Caco-2 (cell line): ENCODE results near the gene GSK3B. TPM values are rescaled to one million over a fixed set of nuclear protein-coding genes. Genes with fewer than 3 reads are reported as not detected.
"Not testable (repeated sequence)": the region's sequence is repeated elsewhere in the genome, so short reads cannot be mapped to it uniquely, and the experiment has no call there.

ENCODE experiments used
- BruUV-seq: library from RNA; stranded (reverse); fragments of 400-500 nt; replicated peaks from 2 replicates; lab custom pipeline; 2021; lab: Mats Ljungman, UMichigan
- CTCF ChIA-PET: fragments of 300-600 bp; sonication (Branson Sonifier 250); formaldehyde crosslinking; loops from one replicate; lab custom pipeline; 2022; ENCODE audit warnings: antibody characterized with exemption; lab: Charles Lee
- POLR2A ChIA-PET: fragments of 300-600 bp; sonication (Branson Sonifier 250); formaldehyde crosslinking; loops from one replicate; lab custom pipeline; 2022; ENCODE audit warnings: antibody characterized with exemption; lab: Charles Lee
- DNase-seq, 2 experiments: peaks; one replicate each; pipeline versions ENCODE4 v3.0.0 to v3.0.0-alpha.2; 2020 to 2022
- H3K27me3 ChIP-seq: replicated peaks from 2 replicates; pipeline ENCODE4 v1.6.0; 2011; ENCODE audit warnings: low read length; ENCODE audit not compliant: control insufficient read depth, insufficient read depth
- H3K36me3 ChIP-seq: 2 replicates; pipeline ENCODE4 v1.5.1; 2011; ENCODE audit warnings: low read length; ENCODE audit not compliant: control insufficient read depth, insufficient read depth
- H3K4me1 ChIP-seq: fragments of 250-450 bp; sonication (Bioruptor Pico); 2 replicates; pipeline ENCODE4 v1.5.1; 2020; ENCODE audit warnings: mild to moderate bottlenecking
- H3K4me3 ChIP-seq: 2 replicates; pipeline ENCODE4 v1.5.1; 2011; ENCODE audit warnings: low read depth, mild to moderate bottlenecking, control low read depth, low read length
- H3K9me3 ChIP-seq: fragments of 250-450 bp; sonication (Bioruptor Pico); 2 replicates; pipeline ENCODE4 v1.5.1; 2020; ENCODE audit warnings: mild to moderate bottlenecking, moderate library complexity
- H3K27ac Mint-ChIP-seq: one replicate; pipeline ENCODE4 v1.8.0; 2022; ENCODE audit warnings: mixed read lengths; ENCODE audit not compliant: unreplicated experiment
- H3K27me3 Mint-ChIP-seq: one replicate; pipeline ENCODE4 v1.8.0; 2022; ENCODE audit warnings: mixed read lengths; ENCODE audit not compliant: insufficient read depth, unreplicated experiment
- H3K36me3 Mint-ChIP-seq: one replicate; pipeline ENCODE4 v1.8.0; 2022; ENCODE audit warnings: mild to moderate bottlenecking, mixed read lengths; ENCODE audit not compliant: insufficient read depth, unreplicated experiment
- H3K4me1 Mint-ChIP-seq: one replicate; pipeline ENCODE4 v1.8.0; 2022; ENCODE audit warnings: low read depth, mixed read lengths; ENCODE audit not compliant: unreplicated experiment
- H3K4me3 Mint-ChIP-seq: one replicate; pipeline ENCODE4 v1.8.0; 2022; ENCODE audit warnings: mild to moderate bottlenecking, moderate library complexity, mixed read lengths; ENCODE audit not compliant: unreplicated experiment
- H3K9me3 Mint-ChIP-seq: one replicate; pipeline ENCODE4 v1.8.0; 2022; ENCODE audit warnings: mixed read lengths; ENCODE audit not compliant: unreplicated experiment
- intact Hi-C: fragments of 100-400 bp; cut with micrococcal nuclease; formaldehyde crosslinking; loops from one replicate; pipeline ENCODE4 v1.10.0; 2022; ENCODE audit not compliant: unreplicated experiment
- total RNA-seq: library from RNA; stranded (reverse); gene quantifications from 2 replicates; pipeline ENCODE4 v1.2.3, GENCODE V29; 2022
- TF ChIP-seq, protein P1 (sequence below), 2 experiments: fragments of 200-600 bp in 1 of 2; IDR thresholded peaks; 1 replicate in 1 of 2; 2 replicates in 1 of 2; pipeline versions ENCODE4 v1.5.1 to v1.8.0; 2011 to 2022; ENCODE audit warnings: antibody characterized with exemption in 1 of 2, control low read depth in 1 of 2, inconsistent platforms in 1 of 2, low read depth in 1 of 2, low read length in 1 of 2, mild to moderate bottlenecking in 1 of 2, moderate library complexity in 1 of 2; ENCODE audit not compliant: insufficient read depth in 1 of 2, severe bottlenecking in 1 of 2, unreplicated experiment in 1 of 2

GSK3B gene
- total RNA-seq, 1 experiment from 2014 or later: 55.2 TPM

DNA sequence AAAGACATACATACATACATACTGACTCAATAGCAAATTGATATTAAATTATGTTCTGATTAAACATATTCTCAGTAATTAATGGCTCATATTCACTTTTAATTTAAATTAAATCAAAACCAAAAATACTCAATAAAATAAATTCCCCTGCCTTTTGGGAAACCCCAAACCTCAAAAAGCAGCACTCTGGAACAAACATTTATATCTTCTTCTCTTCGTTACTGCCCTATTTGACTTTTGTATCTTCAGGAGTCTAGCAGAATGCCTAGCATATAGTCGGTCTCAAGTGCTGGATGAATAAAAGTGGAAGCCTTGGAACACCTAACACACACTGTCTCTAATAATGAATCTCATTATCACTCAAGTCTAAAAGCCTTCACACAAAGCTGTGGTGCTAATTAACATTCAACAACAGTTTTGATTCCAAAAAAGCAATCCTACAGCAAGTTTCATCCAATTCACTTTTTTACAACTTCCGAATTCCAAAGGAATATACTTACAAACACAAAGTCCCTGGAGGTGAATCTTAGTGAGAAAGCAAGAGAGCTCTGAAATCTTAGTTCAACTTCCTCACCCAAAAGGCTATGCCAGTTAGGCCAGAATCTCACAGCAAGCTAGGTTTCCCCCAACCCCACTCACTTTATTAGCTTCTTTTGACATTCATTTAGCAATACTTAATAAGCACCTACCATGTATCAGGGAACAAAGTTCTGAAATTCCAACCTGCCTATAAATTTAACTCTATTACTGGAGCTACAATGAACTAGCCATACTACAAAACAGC lies 35.0 kb downstream of the GSK3B start:
- TF ChIP-seq, protein P1, sequence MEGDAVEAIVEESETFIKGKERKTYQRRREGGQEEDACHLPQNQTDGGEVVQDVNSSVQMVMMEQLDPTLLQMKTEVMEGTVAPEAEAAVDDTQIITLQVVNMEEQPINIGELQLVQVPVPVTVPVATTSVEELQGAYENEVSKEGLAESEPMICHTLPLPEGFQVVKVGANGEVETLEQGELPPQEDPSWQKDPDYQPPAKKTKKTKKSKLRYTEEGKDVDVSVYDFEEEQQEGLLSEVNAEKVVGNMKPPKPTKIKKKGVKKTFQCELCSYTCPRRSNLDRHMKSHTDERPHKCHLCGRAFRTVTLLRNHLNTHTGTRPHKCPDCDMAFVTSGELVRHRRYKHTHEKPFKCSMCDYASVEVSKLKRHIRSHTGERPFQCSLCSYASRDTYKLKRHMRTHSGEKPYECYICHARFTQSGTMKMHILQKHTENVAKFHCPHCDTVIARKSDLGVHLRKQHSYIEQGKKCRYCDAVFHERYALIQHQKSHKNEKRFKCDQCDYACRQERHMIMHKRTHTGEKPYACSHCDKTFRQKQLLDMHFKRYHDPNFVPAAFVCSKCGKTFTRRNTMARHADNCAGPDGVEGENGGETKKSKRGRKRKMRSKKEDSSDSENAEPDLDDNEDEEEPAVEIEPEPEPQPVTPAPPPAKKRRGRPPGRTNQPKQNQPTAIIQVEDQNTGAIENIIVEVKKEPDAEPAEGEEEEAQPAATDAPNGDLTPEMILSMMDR (IDR thresholded peaks at IDR 0.05; ENCODE audit: insufficient read depth in 1 of 2, low read depth in 1 of 2, low read length in 1 of 2, severe bottlenecking in 1 of 2, unreplicated experiment in 1 of 2): no peak
- peaks cover 7% of the 10 kb centered on the region for H3K9me3 Mint-ChIP-seq
- peaks cover 7% of the 10 kb centered on the region for H3K36me3 Mint-ChIP-seq
- no peaks in the 10 kb centered on the region for H3K27me3 ChIP-seq
- H3K27me3 Mint-ChIP-seq: no peaks in the 10 kb centered on the region
- POLR2A ChIA-PET: no interaction called here
- peaks cover 4% of the 10 kb centered on the region for H3K4me1 Mint-ChIP-seq
- intact Hi-C loops: no loop called here
- no peaks in the 10 kb centered on the region for H3K36me3 ChIP-seq
- no peak overlapping the region for H3K4me3 ChIP-seq
- H3K27ac Mint-ChIP-seq: no peak overlapping the region
- H3K9me3 ChIP-seq: no peaks in the 10 kb centered on the region
- CTCF ChIA-PET: no interaction called here
- H3K4me1 ChIP-seq: no peaks in the 10 kb centered on the region
- DNase-seq: no peak
- no TSS peak for BruUV-seq
- H3K4me3 Mint-ChIP-seq: no peak overlapping the region

DNA sequence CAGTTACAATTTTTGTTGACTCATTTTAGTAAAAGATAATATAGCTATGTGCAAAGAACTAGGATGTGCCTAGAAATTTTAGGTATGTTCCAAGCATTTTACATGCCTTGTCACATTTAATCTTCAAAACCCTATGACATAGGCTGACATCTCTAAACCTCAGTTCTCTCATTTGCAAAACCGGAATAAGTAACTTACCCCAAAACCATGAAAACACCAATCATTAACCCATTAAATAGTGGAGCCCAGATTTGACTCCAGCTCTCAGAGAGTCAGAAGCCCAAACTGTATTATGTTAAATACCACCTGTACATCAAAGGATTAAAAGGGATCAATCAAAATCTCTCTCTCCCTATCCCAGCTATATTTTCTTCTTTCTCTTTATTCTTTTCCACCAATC lies 36.6 kb downstream of the GSK3B start:
- Mint-ChIP-seq H3K9me3 (peaks cover 12% of the 10 kb centered on the region), H3K27me3 (no peaks in the 10 kb centered on the region), H3K4me3 (no peak overlapping the region), H3K27ac (no peak overlapping the region), H3K4me1 (peaks cover 5% of the 10 kb centered on the region), H3K36me3 (peaks cover 7% of the 10 kb centered on the region)
- Histone ChIP-seq H3K9me3 (no peaks in the 10 kb centered on the region), H3K27me3 (no peaks in the 10 kb centered on the region), H3K4me1 (no peaks in the 10 kb centered on the region), H3K36me3 (no peaks in the 10 kb centered on the region), H3K4me3 (no peak overlapping the region)
- CTCF ChIA-PET: no interaction called here
- POLR2A ChIA-PET: no interaction called here
- DNase-seq: no peak
- TF ChIP-seq, protein P1 (IDR thresholded peaks at IDR 0.05; ENCODE audit: insufficient read depth in 1 of 2, low read depth in 1 of 2, low read length in 1 of 2, severe bottlenecking in 1 of 2, unreplicated experiment in 1 of 2): no peak
- intact Hi-C loops: no loop called here
- BruUV-seq: no TSS peak

DNA sequence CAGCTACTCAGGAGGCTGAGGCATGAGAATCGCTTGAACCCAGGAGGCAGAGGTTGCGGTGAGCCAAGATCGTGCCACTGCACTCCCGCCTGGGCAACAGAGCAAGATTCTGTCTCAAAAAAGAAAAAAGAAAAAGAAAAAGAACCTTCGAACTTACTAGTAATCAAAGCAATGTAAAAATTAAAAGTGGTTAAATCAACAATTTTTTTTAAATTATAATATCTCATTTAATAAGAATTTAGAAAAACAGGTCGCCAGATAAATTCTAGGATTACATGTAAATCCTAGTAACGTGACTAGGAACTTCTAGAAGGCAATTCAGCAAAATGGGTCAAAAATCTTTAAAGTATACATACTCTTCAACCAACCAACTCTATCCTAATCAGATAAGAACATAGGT lies 37.2 kb downstream of the GSK3B start:
- Mint-ChIP-seq H3K4me1 (peaks cover 5% of the 10 kb centered on the region), H3K4me3 (no peak overlapping the region), H3K27me3 (no peaks in the 10 kb centered on the region), H3K27ac (no peak overlapping the region), H3K9me3 (peaks cover 12% of the 10 kb centered on the region), H3K36me3 (peaks cover 7% of the 10 kb centered on the region)
- CTCF ChIA-PET: no interaction called here
- H3K9me3 ChIP-seq: no peaks in the 10 kb centered on the region
- no peak for DNase-seq
- H3K4me3 ChIP-seq: no peak overlapping the region
- TF ChIP-seq, protein P1 (IDR thresholded peaks at IDR 0.05; ENCODE audit: insufficient read depth in 1 of 2, low read depth in 1 of 2, low read length in 1 of 2, severe bottlenecking in 1 of 2, unreplicated experiment in 1 of 2): no peak
- no peaks in the 10 kb centered on the region for H3K36me3 ChIP-seq
- no TSS peak for BruUV-seq
- H3K27me3 ChIP-seq: no peaks in the 10 kb centered on the region
- intact Hi-C loops: no loop called here
- POLR2A ChIA-PET: no interaction called here
- H3K4me1 ChIP-seq: no peaks in the 10 kb centered on the region

DNA sequence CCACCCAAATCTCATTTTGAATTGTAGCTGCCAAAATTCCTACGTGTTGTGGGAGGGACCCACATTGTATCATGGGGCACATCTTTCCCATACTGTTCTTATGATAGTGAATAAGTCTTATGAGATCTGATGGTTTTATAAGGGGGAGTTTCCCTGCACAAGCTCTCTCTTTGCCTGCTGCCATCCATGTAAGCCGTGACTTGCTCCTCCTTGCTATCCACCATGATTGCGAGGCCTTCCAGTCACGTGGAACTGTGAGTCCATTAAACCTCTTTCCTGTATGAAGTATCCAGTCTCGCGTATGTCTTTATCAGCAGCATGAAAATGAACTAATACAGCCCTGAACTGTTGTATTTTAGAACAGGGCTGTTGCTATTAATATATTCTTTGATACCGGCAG lies 40.6 kb downstream of the GSK3B start:
- CTCF ChIA-PET, POLR2A ChIA-PET, H3K36me3 ChIP-seq, H3K9me3 ChIP-seq, BruUV-seq, H3K4me3 ChIP-seq, H3K27me3 ChIP-seq, H3K27me3 Mint-ChIP-seq, H3K36me3 Mint-ChIP-seq, DNase-seq, intact Hi-C loops, H3K4me3 Mint-ChIP-seq, H3K27ac Mint-ChIP-seq, H3K4me1 ChIP-seq: not testable (repeated sequence)
- Mint-ChIP-seq H3K4me1 (peaks cover 12% of the 10 kb centered on the region), H3K9me3 (peaks cover 12% of the 10 kb centered on the region)
